H9 (cell line): ENCODE data around the gene PAPLN. TPM values are rescaled to one million over a fixed set of nuclear protein-coding genes. Genes with fewer than 3 reads are reported as not detected.

Source experiments
- DNase-seq: peaks from one replicate; pipeline ENCODE4 v3.0.0-alpha.2; 2017
- H2AFZ ChIP-seq: one replicate; pipeline ENCODE4 v1.6.1; 2013; ENCODE audit warnings: mild to moderate bottlenecking, low read length, control low read depth, moderate library complexity
- H2AK5ac ChIP-seq: 2 replicates; pipeline ENCODE4 v1.6.1; 2013; ENCODE audit warnings: low read length, control low read depth, mixed read lengths; ENCODE audit not compliant: insufficient read length
- H2BK120ac ChIP-seq: one replicate; pipeline ENCODE4 v1.6.1; 2013; ENCODE audit warnings: low read depth, mild to moderate bottlenecking, low read length, control low read depth, inconsistent platforms; ENCODE audit not compliant: poor library complexity, severe bottlenecking
- H2BK12ac ChIP-seq: 2 replicates; pipeline ENCODE4 v1.6.1; 2013; ENCODE audit warnings: low read length, control low read depth, mixed read lengths, low read depth; ENCODE audit not compliant: insufficient read length
- H2BK15ac ChIP-seq: 2 replicates; pipeline ENCODE4 v1.6.1; 2013; ENCODE audit warnings: low read depth, low read length, control low read depth
- H2BK20ac ChIP-seq: one replicate; pipeline ENCODE4 v1.6.1; 2013; ENCODE audit warnings: low read depth, mild to moderate bottlenecking, low read length, control low read depth, inconsistent platforms; ENCODE audit not compliant: poor library complexity, severe bottlenecking
- H2BK5ac ChIP-seq: 2 replicates; pipeline ENCODE4 v1.6.1; 2013; ENCODE audit warnings: low read length, control low read depth, mixed read lengths; ENCODE audit not compliant: insufficient read length
- H3K14ac ChIP-seq: 2 replicates; pipeline ENCODE4 v1.6.1; 2013; ENCODE audit warnings: low read length, control low read depth; ENCODE audit not compliant: insufficient read depth
- H3K18ac ChIP-seq: 2 replicates; pipeline ENCODE4 v1.6.1; 2013; ENCODE audit warnings: low read depth, mild to moderate bottlenecking, mixed read lengths, low read length, control low read depth; ENCODE audit not compliant: insufficient read length
- H3K23ac ChIP-seq: 2 replicates; pipeline ENCODE4 v1.6.1; 2013; ENCODE audit warnings: low read length, control low read depth, mixed read lengths, low read depth; ENCODE audit not compliant: insufficient read length
- H3K23me2 ChIP-seq: 2 replicates; pipeline ENCODE4 v1.6.1; 2013; ENCODE audit warnings: low read depth, mild to moderate bottlenecking, mixed read lengths, low read length, control low read depth; ENCODE audit not compliant: insufficient read length, poor library complexity, severe bottlenecking
- H3K27ac ChIP-seq: 2 replicates; pipeline ENCODE4 v1.5.1; 2013; ENCODE audit warnings: low read length, control low read depth, mixed read lengths, low read depth; ENCODE audit not compliant: insufficient read length
- H3K27me3 ChIP-seq: 2 replicates; pipeline ENCODE4 v1.6.1; 2013; ENCODE audit warnings: low read length, control low read depth, inconsistent platforms; ENCODE audit not compliant: insufficient read depth
- H3K4ac ChIP-seq: 2 replicates; pipeline ENCODE4 v1.6.1; 2013; ENCODE audit warnings: low read depth, mild to moderate bottlenecking, control low read depth, inconsistent platforms, low read length, moderate library complexity
- H3K4me1 ChIP-seq: 2 replicates; pipeline ENCODE4 v1.6.1; 2013; ENCODE audit warnings: low read length, control low read depth, inconsistent platforms; ENCODE audit not compliant: insufficient read depth
- H3K4me2 ChIP-seq: 2 replicates; pipeline ENCODE4 v1.6.1; 2013; ENCODE audit warnings: low read length, control low read depth, mixed read lengths; ENCODE audit not compliant: insufficient read length, insufficient read depth
- H3K56ac ChIP-seq: 2 replicates; pipeline ENCODE4 v1.6.1; 2013; ENCODE audit warnings: low read depth, mild to moderate bottlenecking, mixed read lengths, low read length, control low read depth; ENCODE audit not compliant: insufficient read length
- H3K79me1 ChIP-seq: 2 replicates; pipeline ENCODE4 v1.6.1; 2013; ENCODE audit warnings: low read depth, mild to moderate bottlenecking, moderate library complexity, low read length, control low read depth, inconsistent platforms; ENCODE audit not compliant: insufficient read depth, poor library complexity, severe bottlenecking
- H3K79me2 ChIP-seq: 2 replicates; pipeline ENCODE4 v1.6.1; 2013; ENCODE audit warnings: low read length, control low read depth, inconsistent platforms; ENCODE audit not compliant: insufficient read depth
- H3K9ac ChIP-seq: 2 replicates; pipeline ENCODE4 v1.6.1; 2013; ENCODE audit warnings: low read length, control low read depth, mixed read lengths; ENCODE audit not compliant: insufficient read length; ENCODE audit errors: extremely low read depth
- H3K9me3 ChIP-seq: one replicate; pipeline ENCODE4 v1.6.1; 2013; ENCODE audit warnings: low read depth, low read length, inconsistent platforms; ENCODE audit not compliant: control insufficient read depth
- H3T11ph ChIP-seq: one replicate; pipeline ENCODE4 v1.6.1; 2013; ENCODE audit warnings: mild to moderate bottlenecking, low read length, control low read depth, inconsistent platforms
- H4K20me1 ChIP-seq: one replicate; pipeline ENCODE4 v1.6.1; 2013; ENCODE audit not compliant: control insufficient read depth, insufficient read length, insufficient read depth
- H4K5ac ChIP-seq: 2 replicates; pipeline ENCODE4 v1.6.1; 2013; ENCODE audit warnings: low read depth, mild to moderate bottlenecking, mixed read lengths, low read length, control low read depth; ENCODE audit not compliant: insufficient read length
- H4K8ac ChIP-seq: replicated peaks from 2 replicates; pipeline ENCODE4 v1.6.1; 2013; ENCODE audit warnings: low read length, control low read depth, mixed read lengths, low read depth; ENCODE audit not compliant: insufficient read length
- H4K91ac ChIP-seq: 2 replicates; pipeline ENCODE4 v1.6.1; 2013; ENCODE audit warnings: low read depth, mild to moderate bottlenecking, moderate library complexity, mixed read lengths, low read length, control low read depth; ENCODE audit not compliant: insufficient read length
- H3K27ac Mint-ChIP-seq, 3 experiments: 2 replicates in 2 of 3; 3 replicates in 1 of 3; pipeline ENCODE4 v1.8.0; 2020 to 2021; ENCODE audit warnings: mixed read lengths in 3 of 3, mild to moderate bottlenecking in 1 of 3, moderate library complexity in 1 of 3
- H3K27me3 Mint-ChIP-seq: 2 replicates; pipeline ENCODE4 v1.8.0; 2021; ENCODE audit warnings: low read depth, mild to moderate bottlenecking, moderate library complexity, mixed read lengths
- H3K36me3 Mint-ChIP-seq, 3 experiments: 2 replicates in 2 of 3; 3 replicates in 1 of 3; pipeline ENCODE4 v1.8.0; 2020 to 2021; ENCODE audit warnings: low read depth in 3 of 3, mixed read lengths in 3 of 3; ENCODE audit not compliant: insufficient read depth in 1 of 3
- H3K4me1 Mint-ChIP-seq, 2 experiments: 2 replicates each; pipeline ENCODE4 v1.8.0; 2020; ENCODE audit warnings: mixed read lengths in 2 of 2
- H3K4me3 Mint-ChIP-seq, 2 experiments: 2 replicates in 1 of 2; 3 replicates in 1 of 2; pipeline ENCODE4 v1.8.0; 2020 to 2021; ENCODE audit warnings: mild to moderate bottlenecking in 2 of 2, mixed read lengths in 2 of 2, moderate library complexity in 1 of 2
- H3K9me3 Mint-ChIP-seq, 2 experiments: 2 replicates in 1 of 2; 3 replicates in 1 of 2; pipeline ENCODE4 v1.8.0; 2020; ENCODE audit warnings: mild to moderate bottlenecking in 2 of 2, mixed read lengths in 2 of 2, moderate library complexity in 1 of 2
- CTCF ChIP-seq: fragments of 200-600 bp; sonication (generic); conservative IDR thresholded peaks from 3 replicates; pipeline ENCODE4 v1.8.0; 2021; ENCODE audit warnings: antibody characterized with exemption, mild to moderate bottlenecking
- WGBS: extraction: QIAGEN DNeasy Blood & Tissue Kit; methylation state at CpG from one replicate; pipeline ENCODE4 v1.1.7; 2013; ENCODE audit warnings: missing lambda C conversion rate, low lambda C conversion rate, mixed read lengths; ENCODE audit not compliant: insufficient read length; ENCODE audit errors: extremely low coverage; 5-methylcytosine and 5-hydroxymethylcytosine counted together
- total RNA-seq: library from RNA; stranded (reverse); gene quantifications from 2 replicates; pipeline ENCODE4 v1.2.1, GENCODE V29; 2021

PAPLN gene
- total RNA-seq, 1 experiment from 2014 or later: 8.5 TPM

- no peak overlapping the region for H3T11ph ChIP-seq
- no peak overlapping the region for H2AFZ ChIP-seq
- WGBS: no CpG with 5 or more reads among the region's 19 CpGs
- peaks cover 6% of the 10 kb centered on the region; the same call in 1 of the 2 replicates for H3K27me3 ChIP-seq
- no peak overlapping the region for H3K18ac ChIP-seq
- no peak overlapping the region for H2BK20ac ChIP-seq
- no peak overlapping the region for H3K56ac ChIP-seq
- no peak overlapping the region for H2AK5ac ChIP-seq
- Mint-ChIP-seq H3K9me3 (no peaks in the 10 kb centered on the region), H3K4me1 (peaks cover 57 to 61% of the 10 kb centered on the region in 2 experiments), H3K36me3 (peaks cover 0 to 2% (median 0%) of the 10 kb centered on the region in 3 experiments; a peak in 2 of 7 replicates), H3K27ac (no peak overlapping the region), H3K4me3 (no peak overlapping the region), H3K27me3 (peaks cover 32% of the 10 kb centered on the region)
- H3K23ac ChIP-seq: no peak overlapping the region
- H3K9ac ChIP-seq: no peak overlapping the region
- no peak overlapping the region for H4K8ac ChIP-seq
- H3K79me2 ChIP-seq: no peaks in the 10 kb centered on the region
- no peaks in the 10 kb centered on the region for H3K9me3 ChIP-seq
- peaks cover 10% of the 10 kb centered on the region for H3K23me2 ChIP-seq
- no peak overlapping the region for H3K4me2 ChIP-seq
- H2BK5ac ChIP-seq: no peak overlapping the region
- H3K4me1 ChIP-seq: peaks cover 7% of the 10 kb centered on the region; the same call in 1 of the 2 replicates
- H3K4ac ChIP-seq: no peak overlapping the region
- no peak overlapping the region for H4K5ac ChIP-seq
- no peak overlapping the region for H2BK120ac ChIP-seq
- H2BK12ac ChIP-seq: no peak overlapping the region
- H3K27ac ChIP-seq: no peak overlapping the region
- no peaks in the 10 kb centered on the region for H3K79me1 ChIP-seq
- no peak overlapping the region; the same call in 1 of the 2 replicates for H3K14ac ChIP-seq
- DNase-seq: peak; percentile 91
- TF ChIP-seq CTCF: peak; percentile 83
- H4K20me1 ChIP-seq: no peaks in the 10 kb centered on the region
- no peak overlapping the region for H2BK15ac ChIP-seq
- H4K91ac ChIP-seq: no peak overlapping the region
These were observed 5.1 kb upstream of the PAPLN start for GRCh38 chr14:73231981-73232851.
